SKM-1 (cell line): ENCODE measurements around the gene KLHL9.
A peak's percentile ranks its signal among the peaks of the same experiment; 100 is the strongest.
"Not testable (repeated sequence)": the region's sequence is repeated elsewhere in the genome, so short reads cannot be mapped to it uniquely, and the experiment has no call there.

Source experiments
- DNase-seq: peaks from one replicate; lab custom pipeline; 2025; ENCODE audit not compliant: unreplicated experiment; lab: John Stamatoyannopoulos, UW

Gene KLHL9, protein sequence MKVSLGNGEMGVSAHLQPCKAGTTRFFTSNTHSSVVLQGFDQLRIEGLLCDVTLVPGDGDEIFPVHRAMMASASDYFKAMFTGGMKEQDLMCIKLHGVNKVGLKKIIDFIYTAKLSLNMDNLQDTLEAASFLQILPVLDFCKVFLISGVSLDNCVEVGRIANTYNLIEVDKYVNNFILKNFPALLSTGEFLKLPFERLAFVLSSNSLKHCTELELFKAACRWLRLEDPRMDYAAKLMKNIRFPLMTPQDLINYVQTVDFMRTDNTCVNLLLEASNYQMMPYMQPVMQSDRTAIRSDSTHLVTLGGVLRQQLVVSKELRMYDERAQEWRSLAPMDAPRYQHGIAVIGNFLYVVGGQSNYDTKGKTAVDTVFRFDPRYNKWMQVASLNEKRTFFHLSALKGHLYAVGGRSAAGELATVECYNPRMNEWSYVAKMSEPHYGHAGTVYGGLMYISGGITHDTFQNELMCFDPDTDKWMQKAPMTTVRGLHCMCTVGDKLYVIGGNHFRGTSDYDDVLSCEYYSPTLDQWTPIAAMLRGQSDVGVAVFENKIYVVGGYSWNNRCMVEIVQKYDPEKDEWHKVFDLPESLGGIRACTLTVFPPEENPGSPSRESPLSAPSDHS

GRCh38 chr9:21334701-21335632, at the start of gene KLHL9:
Gene KLHL9, minus strand, starts transcription at chr9:21335404. Its CDS starts 545 bp downstream, at chr9:21334859.
- peak; percentile 66 for DNase-seq

GRCh38 chr9:21383627-21384026, 48.4 kb upstream of the KLHL9 start:
- DNase-seq: no peak

GRCh38 chr9:21381448-21382339, 46.5 kb upstream of the KLHL9 start:
- DNase-seq: peak; percentile 14

DNA sequence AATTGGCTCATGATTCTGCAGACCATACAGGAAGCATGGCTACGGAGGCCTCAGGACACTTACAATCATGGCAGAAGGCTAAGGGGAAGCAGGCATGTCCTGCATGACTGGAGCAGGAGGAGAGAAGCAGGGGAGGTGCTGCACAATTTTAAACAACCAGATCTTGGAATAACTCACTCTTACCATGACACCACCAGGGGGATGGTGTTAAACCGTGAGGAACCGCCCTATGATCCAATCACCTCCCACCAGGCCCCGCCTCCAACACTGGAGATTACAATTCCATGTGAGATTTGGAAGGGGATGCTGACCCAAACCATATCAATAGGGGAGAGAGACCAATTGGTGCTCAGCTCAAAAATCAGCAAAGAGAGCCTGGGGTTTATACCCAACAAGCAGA, 36.3 kb upstream of the KLHL9 start:
- not testable (repeated sequence) for DNase-seq

DNA sequence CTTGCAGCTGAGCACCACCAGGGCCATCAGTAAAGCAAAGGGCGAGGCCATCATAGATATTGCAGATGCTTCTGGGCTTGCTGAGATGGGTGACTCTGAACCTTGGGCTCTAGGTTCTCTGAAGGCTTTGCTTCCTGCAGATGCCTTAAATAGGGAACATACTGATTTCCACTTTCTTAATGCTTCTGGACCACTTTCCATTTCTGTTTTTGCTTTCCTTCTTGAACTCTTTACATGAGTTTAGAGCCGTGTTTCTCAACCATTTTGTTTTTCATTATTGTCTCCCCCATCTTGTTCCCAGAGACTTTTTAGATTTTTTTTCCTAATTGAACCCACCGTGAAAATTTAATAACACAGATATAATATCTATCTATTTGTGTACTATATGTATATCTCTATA, 32.8 kb upstream of the KLHL9 start, which contains the start of gene IFNA13:
IFNA13 (minus strand) TSS at position 101 of the 400 bp plus-strand sequence; CDS start at position 54, 47 bp downstream.
- no peak for DNase-seq

- DNase-seq: not testable (repeated sequence)
These were observed 32.0 kb upstream of the KLHL9 start for GRCh38 chr9:21367169-21367568.

- no peak for DNase-seq
These were observed 27.1 kb upstream of the KLHL9 start for GRCh38 chr9:21362287-21362686.

- peak; percentile 7 for DNase-seq
These were observed 22.6 kb upstream of the KLHL9 start for GRCh38 chr9:21357479-21358460.

DNA sequence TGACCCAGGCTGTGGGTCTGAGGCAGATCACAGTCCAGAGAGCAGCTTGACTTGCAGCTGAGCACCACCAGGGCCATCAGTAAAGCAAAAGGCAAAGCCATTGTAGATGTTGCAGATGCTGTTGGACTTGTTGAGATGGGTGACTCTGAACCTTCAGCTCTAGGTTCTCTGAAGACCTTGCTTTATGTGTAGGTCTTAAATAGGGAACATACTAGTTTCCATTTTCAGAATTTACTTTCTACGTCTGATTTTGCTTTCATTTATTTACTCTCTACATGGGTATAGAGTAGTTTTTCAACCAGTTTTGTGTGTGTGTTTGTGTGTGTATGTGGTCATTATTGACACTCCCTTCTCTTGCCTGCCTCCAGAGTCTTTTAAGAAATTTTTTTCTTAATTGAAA, 15.6 kb upstream of the KLHL9 start, which contains the start of gene IFNA6:
IFNA6 (minus strand) TSS at position 101 of the 400 bp plus-strand sequence; CDS start at position 101, 0 bp downstream.
- DNase-seq: no peak

DNA sequence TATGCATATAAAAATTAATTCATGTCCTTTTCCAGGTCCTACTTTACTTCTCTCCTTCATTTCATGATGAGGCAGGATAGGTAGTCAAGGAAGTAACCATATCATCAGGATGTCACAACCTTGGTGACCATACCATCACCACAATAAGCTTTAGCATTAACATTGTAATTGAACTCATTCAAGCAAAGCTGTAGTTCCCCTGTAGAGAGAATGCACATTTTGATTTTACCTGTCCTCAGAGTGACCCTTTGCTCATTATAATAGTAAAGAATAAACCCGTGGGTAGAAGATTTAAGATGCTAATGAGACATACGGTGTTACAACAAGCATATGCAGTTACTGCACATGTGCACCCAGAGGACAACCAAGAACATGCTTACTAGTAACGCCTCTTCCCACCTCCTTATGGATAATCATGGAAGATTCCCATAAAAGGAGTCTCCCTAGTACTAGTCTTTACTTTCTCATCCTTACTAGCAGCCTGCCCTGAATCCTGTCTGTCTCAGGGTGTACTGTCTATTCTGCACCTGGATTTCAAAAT, 13.3 kb upstream of the KLHL9 start:
- DNase-seq: no peak

- no peak for DNase-seq
These were observed 5.5 kb upstream of the KLHL9 start for GRCh38 chr9:21340735-21341134.

DNA sequence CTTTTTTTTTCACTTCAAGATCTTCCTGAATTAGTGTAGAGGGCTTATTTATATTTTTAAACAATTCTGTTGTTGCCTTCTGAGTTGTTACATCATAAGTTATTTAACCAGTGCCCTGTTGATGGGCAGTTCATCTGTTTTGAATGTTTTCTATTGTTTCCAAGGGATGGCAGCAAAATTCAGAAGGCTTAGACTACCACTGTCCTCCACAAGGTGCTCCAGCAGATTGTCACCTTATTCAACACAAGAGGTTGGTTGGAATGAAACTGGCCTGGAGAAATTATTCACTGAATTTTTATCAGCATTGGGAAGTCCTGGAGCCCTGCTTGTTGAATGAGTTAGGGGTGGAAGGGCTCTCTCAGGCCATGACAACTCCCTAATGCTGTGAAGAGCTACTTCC, 1.3 kb upstream of the KLHL9 start:
- no peak for DNase-seq

DNA sequence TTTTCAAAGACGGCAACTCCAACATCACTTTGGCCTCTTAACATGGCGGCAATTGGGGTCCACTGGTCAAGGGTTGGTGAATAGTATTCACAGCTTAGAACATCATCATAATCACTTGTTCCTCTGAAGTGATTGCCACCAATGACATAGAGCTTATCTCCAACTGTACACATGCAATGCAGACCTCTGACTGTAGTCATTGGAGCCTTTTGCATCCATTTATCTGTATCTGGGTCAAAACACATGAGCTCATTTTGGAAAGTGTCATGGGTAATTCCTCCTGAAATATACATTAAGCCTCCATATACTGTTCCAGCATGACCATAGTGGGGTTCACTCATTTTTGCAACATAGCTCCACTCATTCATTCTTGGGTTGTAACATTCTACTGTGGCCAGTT, 2.0 kb downstream of the KLHL9 start:
- no peak for DNase-seq

GRCh38 chr9:21331676-21332402, 3.4 kb downstream of the KLHL9 start:
- DNase-seq: no peak

GRCh38 chr9:21326526-21327139, 8.6 kb downstream of the KLHL9 start:
- DNase-seq: peak; percentile 12

- DNase-seq: no peak
These were observed 11.2 kb downstream of the KLHL9 start for GRCh38 chr9:21324047-21324446.

GRCh38 chr9:21322911-21323461, 12.2 kb downstream of the KLHL9 start:
- DNase-seq: peak; percentile 16
